Thyroid gland (tissue), 4 donors: ENCODE measurements around the gene SFTPA2. TPM values are rescaled to one million over a fixed set of nuclear protein-coding genes. Genes with fewer than 3 reads are reported as not detected.

Experiments used
- DNase-seq, 2 donors: peaks; one replicate each; pipeline ENCODE4 v3.0.0-alpha.2; 2019
- H3K27ac ChIP-seq, 3 donors: fragments of 200-600 bp; sonication (generic); 1 replicate in 2 of 3; 2 replicates in 1 of 3; pipeline ENCODE4 v1.5.1; 2016 to 2019; ENCODE audit warnings: mild to moderate bottlenecking in 1 of 3, moderate library complexity in 1 of 3
- H3K27me3 ChIP-seq: fragments of 200-600 bp; sonication (generic); one replicate; pipeline ENCODE4 v1.5.1; 2019
- H3K36me3 ChIP-seq, 2 donors: fragments of 200-600 bp; sonication (generic); one replicate each; pipeline ENCODE4 v1.5.1; 2016 to 2019
- H3K4me1 ChIP-seq, 2 donors: fragments of 200-600 bp; sonication (generic); one replicate each; pipeline ENCODE4 v1.5.1; 2017 to 2019
- H3K4me3 ChIP-seq, 3 donors: fragments of 200-600 bp; sonication (generic); replicated peaks in 1 of 3; 1 replicate in 2 of 3; 2 replicates in 1 of 3; pipeline ENCODE4 v1.5.1; 2016; ENCODE audit warnings: mild to moderate bottlenecking in 1 of 3
- H3K9me3 ChIP-seq: fragments of 200-600 bp; sonication (generic); one replicate; pipeline ENCODE4 v1.5.1; 2017
- POLR2A ChIP-seq, 2 donors: fragments of 450-650 bp; IDR thresholded peaks; one replicate each; pipeline ENCODE4 v1.6.1; 2017; ENCODE audit warnings: antibody characterized with exemption in 2 of 2, mild to moderate bottlenecking in 2 of 2, moderate library complexity in 1 of 2
- WGBS, 2 donors: methylation state at CpG; one replicate each; pipeline ENCODE4 v1.1.5; 2017; 5-methylcytosine and 5-hydroxymethylcytosine counted together
- intact Hi-C: fragments of 100-400 bp; cut with DNase I; formaldehyde crosslinking; loops from one replicate; pipeline ENCODE4 v1.15.1; 2023
- total RNA-seq, 4 donors: library from RNA; depleted of rRNA; stranded (reverse); fragments of >200 nt; gene quantifications; one replicate each; pipeline ENCODE4 v1.2.3, GENCODE V29; 2016
- TF ChIP-seq, protein P1 (sequence below), 6 experiments: fragments of 200-600 bp in 3 of 6; fragments of 450-650 bp in 3 of 6; sonication (generic) in 3 of 6; IDR thresholded peaks; one replicate each; pipeline ENCODE4 v1.5.1; 2016 to 2019; ENCODE audit warnings: antibody characterized with exemption in 6 of 6, mild to moderate bottlenecking in 2 of 6, inconsistent platforms in 1 of 6, moderate library complexity in 1 of 6

SFTPA2 gene
- total RNA-seq = under 1 TPM in 2 of 4 donors, not detected in 2; 0.27 to 0.29 TPM

DNA sequence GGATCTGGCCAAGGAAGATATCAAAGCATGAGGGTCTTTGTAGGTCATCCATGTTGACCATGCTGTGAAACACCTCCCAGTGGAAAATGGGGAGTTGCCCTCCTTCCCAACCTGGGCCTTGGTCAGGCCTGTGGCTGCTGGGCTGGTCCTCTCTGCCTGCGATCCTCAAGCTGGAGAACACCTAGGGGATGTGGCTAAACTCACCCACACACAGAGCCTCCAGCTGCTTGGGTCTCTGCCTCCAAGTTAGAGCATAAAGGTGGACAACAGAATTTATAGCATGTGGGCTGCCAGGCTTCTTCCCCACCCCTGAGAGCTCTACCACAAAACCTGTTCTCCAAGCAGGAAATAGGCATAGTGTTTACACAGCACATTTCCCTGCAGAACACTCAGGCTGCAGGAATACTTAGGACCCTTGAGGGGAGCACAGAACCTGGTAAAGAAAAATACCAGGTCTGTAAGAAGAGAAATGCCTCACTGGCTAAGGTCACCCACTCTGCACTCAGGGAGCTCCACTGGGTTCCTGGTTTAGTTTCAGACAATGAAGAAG lies at the start of gene SFTPA2:
Gene SFTPA2, minus strand, starts transcription at position 248 of the 550 bp plus-strand sequence. CDS start 924 bp downstream, outside the sequence.
- no peak within 1 kb of the TSS for H3K27ac ChIP-seq
- 88 to 100% methylated on average over 1 of the region's 1 CpG for WGBS, 2 donors
- H3K9me3 ChIP-seq = no peaks in the 10 kb centered on the region
- no peaks in the 10 kb centered on the region for H3K4me1 ChIP-seq
- H3K36me3 ChIP-seq = no peaks in the 10 kb centered on the region
- TF ChIP-seq, protein P1, sequence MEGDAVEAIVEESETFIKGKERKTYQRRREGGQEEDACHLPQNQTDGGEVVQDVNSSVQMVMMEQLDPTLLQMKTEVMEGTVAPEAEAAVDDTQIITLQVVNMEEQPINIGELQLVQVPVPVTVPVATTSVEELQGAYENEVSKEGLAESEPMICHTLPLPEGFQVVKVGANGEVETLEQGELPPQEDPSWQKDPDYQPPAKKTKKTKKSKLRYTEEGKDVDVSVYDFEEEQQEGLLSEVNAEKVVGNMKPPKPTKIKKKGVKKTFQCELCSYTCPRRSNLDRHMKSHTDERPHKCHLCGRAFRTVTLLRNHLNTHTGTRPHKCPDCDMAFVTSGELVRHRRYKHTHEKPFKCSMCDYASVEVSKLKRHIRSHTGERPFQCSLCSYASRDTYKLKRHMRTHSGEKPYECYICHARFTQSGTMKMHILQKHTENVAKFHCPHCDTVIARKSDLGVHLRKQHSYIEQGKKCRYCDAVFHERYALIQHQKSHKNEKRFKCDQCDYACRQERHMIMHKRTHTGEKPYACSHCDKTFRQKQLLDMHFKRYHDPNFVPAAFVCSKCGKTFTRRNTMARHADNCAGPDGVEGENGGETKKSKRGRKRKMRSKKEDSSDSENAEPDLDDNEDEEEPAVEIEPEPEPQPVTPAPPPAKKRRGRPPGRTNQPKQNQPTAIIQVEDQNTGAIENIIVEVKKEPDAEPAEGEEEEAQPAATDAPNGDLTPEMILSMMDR (IDR thresholded peaks at IDR 0.05) = no peak
- no peaks in the 10 kb centered on the region for H3K27me3 ChIP-seq
- no peak for DNase-seq
- intact Hi-C loops = no loop called here
- no peak within 1 kb of the TSS for H3K4me3 ChIP-seq

GRCh38 chr10:79608505-79609375 lies 48.5 kb upstream of the SFTPA2 start:
- H3K9me3 ChIP-seq = no peaks in the 10 kb centered on the region
- no peaks in the 10 kb centered on the region for H3K27me3 ChIP-seq
- H3K27ac ChIP-seq = no peak overlapping the region
- H3K4me3 ChIP-seq = no peak overlapping the region
- H3K36me3 ChIP-seq = no peaks in the 10 kb centered on the region
- DNase-seq = peak; percentile 44 to 50
- no peak for TF ChIP-seq POLR2A (IDR thresholded peaks at IDR 0.05)
- TF ChIP-seq, protein P1 (IDR thresholded peaks at IDR 0.05) = peak; percentile 18 to 57 (median 43)
- 51 to 52% methylated on average over 20 of the region's 20 CpGs for WGBS, 2 donors
- no peaks in the 10 kb centered on the region for H3K4me1 ChIP-seq
- intact Hi-C loops = no loop called here

GRCh38 chr10:79605308-79605707 lies 45.1 kb upstream of the SFTPA2 start:
- H3K4me1 ChIP-seq = no peaks in the 10 kb centered on the region
- H3K4me3 ChIP-seq = no peak overlapping the region
- no peak for DNase-seq
- no peak overlapping the region for H3K27ac ChIP-seq
- H3K9me3 ChIP-seq = no peaks in the 10 kb centered on the region
- intact Hi-C loops = no loop called here
- H3K36me3 ChIP-seq = no peaks in the 10 kb centered on the region
- no peaks in the 10 kb centered on the region for H3K27me3 ChIP-seq
- TF ChIP-seq POLR2A (IDR thresholded peaks at IDR 0.05) = no peak

DNA sequence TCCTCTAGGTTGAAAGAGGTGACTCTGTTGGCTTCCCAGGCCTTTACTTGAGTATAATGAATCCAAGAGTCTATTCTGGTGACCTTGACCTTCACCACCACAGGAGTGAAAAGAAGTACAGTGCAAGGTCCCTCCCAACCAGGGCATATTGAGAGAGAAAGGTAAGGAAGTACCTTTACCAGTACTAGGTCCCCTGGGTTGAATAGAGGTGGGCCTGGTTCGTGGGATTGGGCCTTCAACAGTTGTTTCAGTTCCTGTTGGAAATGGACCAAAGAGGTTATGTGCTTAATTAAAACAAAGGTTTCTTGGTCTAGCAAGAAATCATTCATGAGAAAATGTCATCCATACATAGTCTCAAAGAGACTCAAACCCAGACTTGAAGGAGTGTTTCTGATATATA lies 44.1 kb upstream of the SFTPA2 start:
- no peaks in the 10 kb centered on the region for H3K27me3 ChIP-seq
- no peaks in the 10 kb centered on the region for H3K4me1 ChIP-seq
- no peaks in the 10 kb centered on the region for H3K36me3 ChIP-seq
- H3K4me3 ChIP-seq = no peak overlapping the region
- no peak overlapping the region for H3K27ac ChIP-seq
- intact Hi-C loops = no loop called here
- no peaks in the 10 kb centered on the region for H3K9me3 ChIP-seq
- TF ChIP-seq POLR2A (IDR thresholded peaks at IDR 0.05) = no peak
- TF ChIP-seq, protein P1 (IDR thresholded peaks at IDR 0.05) = no peak
- no peak for DNase-seq
- WGBS, 2 donors = 72 to 84% methylated on average over 1 of the region's 1 CpG

GRCh38 chr10:79602953-79603352 lies 42.7 kb upstream of the SFTPA2 start:
- H3K9me3 ChIP-seq = no peaks in the 10 kb centered on the region
- TF ChIP-seq POLR2A (IDR thresholded peaks at IDR 0.05) = no peak
- TF ChIP-seq, protein P1 (IDR thresholded peaks at IDR 0.05) = no peak
- H3K4me3 ChIP-seq = no peak overlapping the region
- DNase-seq = no peak
- no peak overlapping the region for H3K27ac ChIP-seq
- intact Hi-C loops = no loop called here
- no peaks in the 10 kb centered on the region for H3K36me3 ChIP-seq
- H3K4me1 ChIP-seq = no peaks in the 10 kb centered on the region
- 44 to 69% methylated on average over 2 of the region's 2 CpGs for WGBS, 2 donors
- no peaks in the 10 kb centered on the region for H3K27me3 ChIP-seq
